GM21423 (cell line): ENCODE data around the gene SLC35G3.
"Not testable (repeated sequence)": the region's sequence is repeated elsewhere in the genome, so short reads cannot be mapped to it uniquely, and the experiment has no call there.

Experiments used
- ATAC-seq: cut with Tn5 transposase; IDR thresholded peaks from one replicate; pipeline ENCODE4 v1.9.1; 2021; ENCODE audit warnings: mild to moderate bottlenecking, moderate library complexity; ENCODE audit not compliant: unreplicated experiment

The SLC35G3 gene

GRCh38 chr17:35212668-35213067 is 18.5 kb upstream of the SLC35G3 start:
- no peak for ATAC-seq

- no peak for ATAC-seq
Observed at GRCh38 chr17:35210741-35211140, 16.5 kb upstream of the SLC35G3 start.

GRCh38 chr17:35202582-35202981 is 8.4 kb upstream of the SLC35G3 start:
- not testable (repeated sequence) for ATAC-seq

DNA sequence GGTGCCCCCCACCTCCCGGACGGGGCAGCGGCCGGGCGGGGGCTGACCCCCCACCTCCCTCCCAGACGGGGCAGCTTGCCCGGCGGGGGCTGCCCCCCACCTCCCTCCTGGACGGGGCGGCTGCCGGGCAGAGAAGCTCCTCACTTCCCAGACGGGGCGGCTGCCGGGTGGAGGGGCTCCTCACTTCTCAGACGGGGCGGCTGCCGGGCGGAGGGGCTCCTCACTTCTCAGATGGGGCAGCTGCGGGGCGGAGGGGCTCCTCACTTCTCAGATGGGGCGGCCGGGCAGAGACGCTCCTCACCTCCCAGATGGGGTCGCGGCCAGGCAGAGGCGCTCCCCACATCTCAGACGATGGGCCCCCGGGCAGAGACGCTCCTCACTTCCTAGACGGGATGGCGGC is 869 bp upstream of the SLC35G3 start:
- not testable (repeated sequence) for ATAC-seq

DNA sequence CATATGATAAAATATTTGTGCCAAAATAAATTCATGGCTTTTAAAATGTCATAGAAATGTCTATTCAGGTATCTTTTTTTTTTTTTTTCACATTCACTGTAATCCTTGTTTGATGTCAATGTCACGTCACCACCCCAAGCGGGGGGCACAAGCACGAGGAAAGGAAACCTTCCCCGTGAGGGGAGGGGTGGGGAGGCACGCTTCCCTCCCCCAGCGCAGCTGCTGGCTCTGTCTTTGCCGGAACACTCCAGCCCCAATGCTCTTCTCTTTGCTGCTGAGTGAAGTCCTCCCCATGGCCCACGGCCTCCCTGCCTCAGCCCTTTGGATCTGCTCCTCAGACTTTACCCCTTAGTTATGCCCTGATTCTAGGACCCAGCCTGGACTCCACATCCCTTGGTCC is 1.5 kb downstream of the SLC35G3 start:
- no peak for ATAC-seq

GRCh38 chr17:35191001-35191695 is 3.0 kb downstream of the SLC35G3 start:
- no peak for ATAC-seq

- ATAC-seq: no peak
Observed at GRCh38 chr17:35189291-35189690, 4.9 kb downstream of the SLC35G3 start.

DNA sequence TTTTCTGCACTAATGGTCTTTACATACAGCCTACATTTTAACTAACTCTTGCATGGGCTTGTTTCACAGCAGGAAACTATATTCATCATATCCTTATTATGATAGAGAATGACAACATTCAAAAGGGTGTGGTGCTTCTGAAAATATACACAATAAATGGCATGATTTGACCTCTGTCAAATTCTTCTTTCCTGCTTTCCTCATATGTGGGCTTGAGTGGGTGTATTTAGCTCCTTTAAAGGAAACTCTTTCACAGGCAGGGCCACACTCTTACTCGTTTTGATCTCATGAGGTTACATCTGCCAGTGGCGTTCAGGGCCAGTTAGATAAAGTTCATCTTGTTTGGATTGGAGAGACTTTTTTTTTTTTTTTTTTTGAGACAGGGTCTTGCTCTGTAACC is 6.1 kb downstream of the SLC35G3 start:
- ATAC-seq: no peak

- ATAC-seq: no peak
Observed at GRCh38 chr17:35187481-35187880, 6.7 kb downstream of the SLC35G3 start.

DNA sequence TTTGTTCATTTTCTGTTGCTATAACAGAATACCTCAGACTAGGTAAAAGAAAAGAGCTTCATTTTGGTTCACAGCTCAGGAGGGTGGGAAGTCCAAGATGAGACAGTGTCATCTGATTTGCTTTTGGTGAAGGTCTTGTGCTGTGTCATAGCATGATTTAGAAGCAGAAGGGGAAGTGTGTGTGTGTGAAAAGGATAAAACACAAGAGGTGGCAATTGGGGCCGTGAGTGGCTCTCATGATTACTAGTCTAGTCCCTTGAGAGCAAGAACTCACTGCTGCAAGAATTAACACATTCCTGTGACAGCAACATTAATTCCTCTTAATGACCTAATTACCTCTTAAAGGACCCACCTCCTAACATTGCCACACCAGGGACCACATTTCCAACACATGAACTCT is 8.3 kb downstream of the SLC35G3 start:
- peak; percentile 58 for ATAC-seq

GRCh38 chr17:35184274-35184673 is 9.9 kb downstream of the SLC35G3 start:
- no peak for ATAC-seq

GRCh38 chr17:35183332-35183731 is 10.9 kb downstream of the SLC35G3 start:
- no peak for ATAC-seq

DNA sequence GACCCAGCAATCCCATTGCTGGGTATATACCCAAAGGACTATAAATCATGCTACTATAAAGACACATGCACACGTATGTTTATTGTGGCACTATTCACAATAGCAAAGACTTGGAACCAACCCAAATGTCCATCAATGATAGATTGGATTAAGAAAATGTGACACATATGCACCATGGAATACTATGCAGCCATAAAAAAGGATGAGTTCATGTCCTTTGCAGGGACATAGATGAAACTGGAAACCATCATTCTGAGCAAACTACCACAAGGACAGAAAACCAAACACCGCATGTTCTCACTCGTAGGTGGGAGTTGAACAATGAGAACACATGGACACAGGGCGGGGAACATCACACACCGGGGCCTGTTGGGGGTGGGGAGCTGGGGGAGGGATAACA is 14.8 kb downstream of the SLC35G3 start:
- not testable (repeated sequence) for ATAC-seq

GRCh38 chr17:35176897-35177296 is 17.3 kb downstream of the SLC35G3 start:
- no peak for ATAC-seq

GRCh38 chr17:35175638-35176415 is 18.4 kb downstream of the SLC35G3 start:
- ATAC-seq: no peak

- no peak for ATAC-seq
Observed at GRCh38 chr17:35174835-35175334, 19.3 kb downstream of the SLC35G3 start.

- ATAC-seq: not testable (repeated sequence)
Observed at GRCh38 chr17:35172321-35172720, 21.9 kb downstream of the SLC35G3 start.

- no peak for ATAC-seq
Observed at GRCh38 chr17:35171834-35172233, 22.4 kb downstream of the SLC35G3 start.

- ATAC-seq: no peak
Observed at GRCh38 chr17:35170968-35171771, 23.0 kb downstream of the SLC35G3 start.

GRCh38 chr17:35169835-35170363 is 24.3 kb downstream of the SLC35G3 start:
- no peak for ATAC-seq

GRCh38 chr17:35167666-35168065 is 26.5 kb downstream of the SLC35G3 start:
- ATAC-seq: no peak
